ENCODE measurements around the gene QSOX2.

DNA sequence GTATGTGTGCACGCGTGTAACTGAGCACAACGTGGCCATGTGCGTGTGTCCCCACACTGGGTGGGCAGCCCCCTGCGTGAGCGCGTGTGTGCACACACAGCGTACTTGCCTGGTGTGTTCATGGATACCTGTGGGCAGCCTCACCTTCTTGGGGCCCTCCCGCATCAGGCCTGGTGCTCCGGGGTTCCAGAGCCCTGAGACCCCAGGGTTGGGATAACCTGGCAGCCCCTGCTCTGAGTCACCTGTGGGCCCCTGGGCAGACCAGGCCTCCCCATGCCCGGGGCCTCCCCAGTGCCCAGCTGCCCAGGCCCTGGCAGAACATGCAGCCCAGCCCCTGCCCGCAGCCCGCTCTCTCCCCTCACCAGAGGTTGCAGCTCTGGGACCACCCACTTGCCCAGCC, 65.9 kb downstream of the QSOX2 start:
- TF ChIP-seq CTCF (IDR thresholded peaks at IDR 0.05) (no peak), POLR2A (IDR thresholded peaks at IDR 0.05) (no peak)

All from body of pancreas (tissue), 4 donors.